ENCODE results near the gene CAPZA1.

The CAPZA1 gene

DNA sequence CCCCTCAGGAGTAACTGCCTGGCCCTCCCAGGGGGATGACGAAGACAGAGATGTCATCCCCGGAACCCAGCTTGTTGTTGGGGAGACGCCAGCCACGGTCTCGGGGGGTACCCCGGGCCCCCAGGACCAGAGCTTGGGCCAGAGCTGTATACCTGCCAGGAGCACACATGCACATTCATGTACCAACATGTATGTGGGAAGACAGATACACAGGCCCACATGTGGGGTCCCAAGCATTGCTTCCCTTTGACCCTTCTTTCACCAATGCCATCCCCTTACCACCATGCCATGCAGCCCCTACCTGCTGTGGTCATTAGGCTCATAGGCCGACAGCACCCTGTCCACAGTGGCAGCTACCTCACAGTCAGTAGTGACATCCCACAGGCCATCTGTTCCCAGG is 90.5 kb downstream of the CAPZA1 start:
- TF ChIP-seq, protein P1, sequence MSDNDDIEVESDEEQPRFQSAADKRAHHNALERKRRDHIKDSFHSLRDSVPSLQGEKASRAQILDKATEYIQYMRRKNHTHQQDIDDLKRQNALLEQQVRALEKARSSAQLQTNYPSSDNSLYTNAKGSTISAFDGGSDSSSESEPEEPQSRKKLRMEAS (IDR thresholded peaks at IDR 0.05; ENCODE audit: low read depth, low read length): no peak
- no peak for TF ChIP-seq POLR2A (IDR thresholded peaks at IDR 0.05; ENCODE audit: extremely low read depth, insufficient read length)
- no peak for TF ChIP-seq MYC (IDR thresholded peaks at IDR 0.05; ENCODE audit: low read depth, low read length)
- TF ChIP-seq, protein P2, sequence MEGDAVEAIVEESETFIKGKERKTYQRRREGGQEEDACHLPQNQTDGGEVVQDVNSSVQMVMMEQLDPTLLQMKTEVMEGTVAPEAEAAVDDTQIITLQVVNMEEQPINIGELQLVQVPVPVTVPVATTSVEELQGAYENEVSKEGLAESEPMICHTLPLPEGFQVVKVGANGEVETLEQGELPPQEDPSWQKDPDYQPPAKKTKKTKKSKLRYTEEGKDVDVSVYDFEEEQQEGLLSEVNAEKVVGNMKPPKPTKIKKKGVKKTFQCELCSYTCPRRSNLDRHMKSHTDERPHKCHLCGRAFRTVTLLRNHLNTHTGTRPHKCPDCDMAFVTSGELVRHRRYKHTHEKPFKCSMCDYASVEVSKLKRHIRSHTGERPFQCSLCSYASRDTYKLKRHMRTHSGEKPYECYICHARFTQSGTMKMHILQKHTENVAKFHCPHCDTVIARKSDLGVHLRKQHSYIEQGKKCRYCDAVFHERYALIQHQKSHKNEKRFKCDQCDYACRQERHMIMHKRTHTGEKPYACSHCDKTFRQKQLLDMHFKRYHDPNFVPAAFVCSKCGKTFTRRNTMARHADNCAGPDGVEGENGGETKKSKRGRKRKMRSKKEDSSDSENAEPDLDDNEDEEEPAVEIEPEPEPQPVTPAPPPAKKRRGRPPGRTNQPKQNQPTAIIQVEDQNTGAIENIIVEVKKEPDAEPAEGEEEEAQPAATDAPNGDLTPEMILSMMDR (IDR thresholded peaks at IDR 0.05; ENCODE audit: low read depth, low read length): no peak
- no peak overlapping the region for H3K4me3 ChIP-seq (ENCODE audit: low read depth, low read length)

DNA sequence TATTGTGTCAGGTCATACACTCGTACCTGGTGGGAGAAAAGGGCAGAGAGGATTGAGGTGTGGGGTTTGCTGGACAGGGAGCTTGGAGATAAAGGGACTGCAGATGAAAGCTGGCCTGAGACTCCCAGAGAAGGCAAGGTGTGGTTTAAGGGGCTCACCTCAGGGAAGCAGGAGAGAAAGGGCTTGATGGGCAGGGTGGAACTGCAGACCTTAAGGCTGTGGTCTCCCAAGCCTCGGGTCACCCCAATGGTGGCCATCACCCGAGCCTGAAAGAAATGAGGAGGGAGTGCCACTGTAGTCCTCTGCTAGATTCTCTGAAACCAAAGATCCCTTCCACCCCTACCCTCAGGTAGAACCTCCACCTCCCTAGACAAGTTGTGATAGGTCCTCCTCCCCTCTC is 91.0 kb downstream of the CAPZA1 start:
- H3K4me3 ChIP-seq (ENCODE audit: low read depth, low read length): no peak overlapping the region
- DNase-seq (ENCODE audit: low read depth): no peak
- TF ChIP-seq POLR2A (IDR thresholded peaks at IDR 0.05; ENCODE audit: extremely low read depth, insufficient read length) (no peak), MYC (IDR thresholded peaks at IDR 0.05; ENCODE audit: low read depth, low read length) (no peak)
- TF ChIP-seq, protein P1 (IDR thresholded peaks at IDR 0.05; ENCODE audit: low read depth, low read length): no peak
- TF ChIP-seq, protein P2 (IDR thresholded peaks at IDR 0.05; ENCODE audit: low read depth, low read length): no peak

More for the DNA sequence above, 90.5 kb downstream of the CAPZA1 start:
- no peak for DNase-seq (ENCODE audit: low read depth)

DNA sequence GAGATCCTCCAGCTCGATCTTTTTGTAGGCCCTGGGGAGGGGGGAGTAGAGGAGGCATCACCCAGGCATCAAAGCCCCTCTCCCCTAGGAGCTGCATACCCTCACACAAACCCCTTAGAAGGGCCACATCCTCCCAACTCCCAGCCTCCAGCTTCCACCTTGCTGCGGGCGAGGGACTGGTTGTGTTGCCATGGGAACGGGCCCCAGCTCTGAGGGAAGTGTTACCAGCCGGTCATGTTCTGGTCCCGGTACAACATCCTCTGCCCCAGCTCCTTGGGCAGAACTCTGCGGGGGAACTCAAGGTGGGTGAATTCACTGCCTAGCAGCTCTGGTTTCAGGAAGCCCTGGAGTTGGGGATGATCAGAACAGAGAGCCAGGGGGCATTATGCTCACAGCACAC is 91.4 kb downstream of the CAPZA1 start:
- H3K4me3 ChIP-seq (ENCODE audit: low read depth, low read length): no peak overlapping the region
- DNase-seq (ENCODE audit: low read depth): no peak
- TF ChIP-seq MYC (IDR thresholded peaks at IDR 0.05; ENCODE audit: low read depth, low read length) (no peak), POLR2A (IDR thresholded peaks at IDR 0.05; ENCODE audit: extremely low read depth, insufficient read length) (no peak)
- TF ChIP-seq, protein P2 (IDR thresholded peaks at IDR 0.05; ENCODE audit: low read depth, low read length): no peak
- TF ChIP-seq, protein P1 (IDR thresholded peaks at IDR 0.05; ENCODE audit: low read depth, low read length): no peak

DNA sequence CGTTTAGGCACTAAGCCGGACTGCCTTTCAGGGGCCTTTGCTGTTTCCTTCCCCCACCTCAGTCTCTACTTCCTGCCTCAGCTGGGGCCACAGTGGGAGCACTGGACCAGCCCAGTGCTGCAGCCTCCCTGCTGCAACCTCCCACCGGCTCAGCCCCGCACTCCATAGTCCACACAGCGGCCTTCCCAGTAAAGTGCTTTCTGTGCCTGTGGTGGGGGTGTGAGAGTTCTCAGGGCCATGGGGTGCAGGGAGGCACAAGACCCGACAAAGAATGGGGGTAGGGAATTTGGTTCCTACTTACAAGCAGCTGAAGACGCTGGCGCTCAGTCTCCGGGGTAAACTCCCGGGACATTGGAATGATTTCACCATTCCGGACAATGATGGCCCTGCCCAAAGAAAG is 92.0 kb downstream of the CAPZA1 start:
- H3K4me3 ChIP-seq (ENCODE audit: low read depth, low read length): no peak overlapping the region
- no peak for DNase-seq (ENCODE audit: low read depth)
- TF ChIP-seq, protein P2 (IDR thresholded peaks at IDR 0.05; ENCODE audit: low read depth, low read length): no peak
- TF ChIP-seq POLR2A (IDR thresholded peaks at IDR 0.05; ENCODE audit: extremely low read depth, insufficient read length) (no peak), MYC (IDR thresholded peaks at IDR 0.05; ENCODE audit: low read depth, low read length) (no peak)
- TF ChIP-seq, protein P1 (IDR thresholded peaks at IDR 0.05; ENCODE audit: low read depth, low read length): no peak

DNA sequence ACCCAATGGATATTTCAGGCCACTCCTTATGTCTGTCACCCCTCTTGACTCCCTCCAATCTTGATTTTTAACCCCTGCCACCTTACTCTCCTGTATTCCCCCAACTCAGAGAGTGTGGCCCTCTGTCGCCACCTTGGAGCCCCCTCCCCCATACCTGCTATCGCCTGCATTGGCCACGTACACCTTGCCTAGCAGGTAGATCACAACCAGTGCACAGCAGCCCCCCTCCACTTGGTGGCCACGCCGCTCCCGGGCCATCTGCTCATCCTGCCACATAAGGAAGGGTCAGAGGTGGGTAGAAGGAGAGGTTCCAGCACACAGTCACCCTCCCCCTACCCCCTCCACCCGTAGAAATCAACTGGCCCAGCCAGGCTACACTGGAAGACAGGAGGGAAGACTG is 92.6 kb downstream of the CAPZA1 start:
- no peak for DNase-seq (ENCODE audit: low read depth)
- no peak overlapping the region for H3K4me3 ChIP-seq (ENCODE audit: low read depth, low read length)
- no peak for TF ChIP-seq POLR2A (IDR thresholded peaks at IDR 0.05; ENCODE audit: extremely low read depth, insufficient read length)
- TF ChIP-seq, protein P1 (IDR thresholded peaks at IDR 0.05; ENCODE audit: low read depth, low read length): no peak
- TF ChIP-seq, protein P2 (IDR thresholded peaks at IDR 0.05; ENCODE audit: low read depth, low read length): no peak
- TF ChIP-seq MYC (IDR thresholded peaks at IDR 0.05; ENCODE audit: low read depth, low read length): no peak
